Progenitor cell of endocrine pancreas (in vitro differentiated cells): Measurements from ENCODE around the gene SH3D21. TPM values are rescaled to one million over a fixed set of nuclear protein-coding genes. Genes with fewer than 3 reads are reported as not detected.
A peak's percentile ranks its signal among the peaks of the same experiment; 100 is the strongest.

Experiments
- DNase-seq: peaks from one replicate; pipeline ENCODE4 v3.0.0; 2021; ENCODE audit warnings: low spot score; ENCODE audit not compliant: unreplicated experiment
- H3K27ac Mint-ChIP-seq: 2 replicates; pipeline ENCODE4 v1.8.0; 2021; ENCODE audit warnings: mild to moderate bottlenecking, moderate library complexity, mixed read lengths
- H3K27me3 Mint-ChIP-seq: 2 replicates; pipeline ENCODE4 v1.8.0; 2021; ENCODE audit warnings: mixed read lengths
- H3K36me3 Mint-ChIP-seq: 2 replicates; pipeline ENCODE4 v1.8.0; 2022; ENCODE audit warnings: mixed read lengths; ENCODE audit not compliant: insufficient read depth
- H3K4me1 Mint-ChIP-seq: 2 replicates; pipeline ENCODE4 v1.8.0; 2021; ENCODE audit warnings: low read depth, mixed read lengths
- H3K4me3 Mint-ChIP-seq: 2 replicates; pipeline ENCODE4 v1.8.0; 2021; ENCODE audit warnings: low read depth, mild to moderate bottlenecking, moderate library complexity, mixed read lengths
- H3K9me3 Mint-ChIP-seq: 2 replicates; pipeline ENCODE4 v1.8.0; 2021; ENCODE audit warnings: low read depth, mixed read lengths
- CTCF ChIP-seq: fragments of 200-600 bp; sonication (generic); IDR thresholded peaks from one replicate; pipeline ENCODE4 v1.5.0; 2021; ENCODE audit warnings: antibody characterized with exemption, mild to moderate bottlenecking; ENCODE audit not compliant: unreplicated experiment
- total RNA-seq: library from RNA; stranded (reverse); gene quantifications from 2 replicates; pipeline ENCODE4 v1.2.1, GENCODE V29; 2021

Gene SH3D21
- total RNA-seq, 1 donor from 2014 or later = 10.6 TPM

- no peaks in the 10 kb centered on the region for H3K4me1 Mint-ChIP-seq
- H3K36me3 Mint-ChIP-seq = peaks cover 14% of the 10 kb centered on the region
- H3K9me3 Mint-ChIP-seq = no peaks in the 10 kb centered on the region
- no peak for DNase-seq
- H3K27ac Mint-ChIP-seq = no peak overlapping the region
- H3K27me3 Mint-ChIP-seq = no peaks in the 10 kb centered on the region
- H3K4me3 Mint-ChIP-seq = no peak overlapping the region
- TF ChIP-seq CTCF = no peak
Observed at GRCh38 chr1:36358514-36359084, 52.4 kb downstream of the SH3D21 start.

- Mint-ChIP-seq H3K27me3 (no peaks in the 10 kb centered on the region), H3K27ac (no peak overlapping the region), H3K9me3 (no peaks in the 10 kb centered on the region), H3K36me3 (peaks cover 12% of the 10 kb centered on the region), H3K4me3 (no peak overlapping the region), H3K4me1 (no peaks in the 10 kb centered on the region)
- no peak for DNase-seq
- TF ChIP-seq CTCF = no peak
Observed at GRCh38 chr1:36359383-36359782, 53.2 kb downstream of the SH3D21 start.

GRCh38 chr1:36359911-36360550 is 53.9 kb downstream of the SH3D21 start:
- no peaks in the 10 kb centered on the region for H3K4me1 Mint-ChIP-seq
- H3K27ac Mint-ChIP-seq = no peak overlapping the region
- H3K27me3 Mint-ChIP-seq = no peaks in the 10 kb centered on the region
- H3K4me3 Mint-ChIP-seq = no peak overlapping the region
- H3K9me3 Mint-ChIP-seq = no peaks in the 10 kb centered on the region
- no peak for TF ChIP-seq CTCF
- H3K36me3 Mint-ChIP-seq = peaks cover 12% of the 10 kb centered on the region
- no peak for DNase-seq

- Mint-ChIP-seq H3K9me3 (no peaks in the 10 kb centered on the region), H3K4me1 (peaks cover 2% of the 10 kb centered on the region), H3K27ac (peak overlapping the region; percentile 64), H3K36me3 (no peaks in the 10 kb centered on the region), H3K4me3 (no peak overlapping the region), H3K27me3 (no peaks in the 10 kb centered on the region)
- DNase-seq = no peak
- TF ChIP-seq CTCF = no peak
Observed at GRCh38 chr1:36365381-36365780, 59.2 kb downstream of the SH3D21 start.

GRCh38 chr1:36366091-36366661 is 60.0 kb downstream of the SH3D21 start:
- H3K4me3 Mint-ChIP-seq = no peak overlapping the region
- DNase-seq = no peak
- no peaks in the 10 kb centered on the region for H3K36me3 Mint-ChIP-seq
- no peaks in the 10 kb centered on the region for H3K9me3 Mint-ChIP-seq
- peaks cover 2% of the 10 kb centered on the region for H3K4me1 Mint-ChIP-seq
- no peaks in the 10 kb centered on the region for H3K27me3 Mint-ChIP-seq
- no peak overlapping the region for H3K27ac Mint-ChIP-seq
- no peak for TF ChIP-seq CTCF
